GM19395 (cell line): ENCODE results near the gene PPP2R2C.

Experiments used
- ATAC-seq: cut with Tn5 transposase; IDR thresholded peaks from one replicate; pipeline ENCODE4 v1.9.1; 2021; ENCODE audit warnings: mild to moderate bottlenecking, moderate library complexity; ENCODE audit not compliant: unreplicated experiment

Gene PPP2R2C

GRCh38 chr4:6449746-6450369 is 22.6 kb downstream of the PPP2R2C start:
- ATAC-seq = no peak

GRCh38 chr4:6449335-6449734 is 23.1 kb downstream of the PPP2R2C start:
- ATAC-seq = no peak

GRCh38 chr4:6448476-6449170 is 23.8 kb downstream of the PPP2R2C start:
- ATAC-seq = no peak

- no peak for ATAC-seq
Observed at GRCh38 chr4:6447672-6448171, 24.7 kb downstream of the PPP2R2C start.

- ATAC-seq = no peak
Observed at GRCh38 chr4:6446538-6447451, 25.6 kb downstream of the PPP2R2C start.

GRCh38 chr4:6446130-6446482 is 26.3 kb downstream of the PPP2R2C start:
- ATAC-seq = no peak

GRCh38 chr4:6445403-6446129 is 26.8 kb downstream of the PPP2R2C start:
- no peak for ATAC-seq

- ATAC-seq = no peak
Observed at GRCh38 chr4:6444582-6444981, 27.8 kb downstream of the PPP2R2C start.

- ATAC-seq = no peak
Observed at GRCh38 chr4:6443035-6444023, 29.1 kb downstream of the PPP2R2C start.

- ATAC-seq = no peak
Observed at GRCh38 chr4:6442555-6442954, 29.9 kb downstream of the PPP2R2C start.

GRCh38 chr4:6441758-6442157 is 30.7 kb downstream of the PPP2R2C start:
- no peak for ATAC-seq

- no peak for ATAC-seq
Observed at GRCh38 chr4:6441202-6441582, 31.2 kb downstream of the PPP2R2C start.

- ATAC-seq = no peak
Observed at GRCh38 chr4:6440506-6441201, 31.8 kb downstream of the PPP2R2C start.

- ATAC-seq = no peak
Observed at GRCh38 chr4:6439120-6439762, 33.2 kb downstream of the PPP2R2C start.

GRCh38 chr4:6437826-6438238 is 34.6 kb downstream of the PPP2R2C start:
- no peak for ATAC-seq

- ATAC-seq = no peak
Observed at GRCh38 chr4:6435010-6435409, 37.4 kb downstream of the PPP2R2C start.

- ATAC-seq = no peak
Observed at GRCh38 chr4:6430927-6431326, 41.5 kb downstream of the PPP2R2C start.

GRCh38 chr4:6427439-6428090 is 44.8 kb downstream of the PPP2R2C start:
- ATAC-seq = no peak
